ENCODE results near the gene FGF11.
"Not testable (repeated sequence)": the region's sequence is repeated elsewhere in the genome, so short reads cannot be mapped to it uniquely, and the experiment has no call there.

DNA sequence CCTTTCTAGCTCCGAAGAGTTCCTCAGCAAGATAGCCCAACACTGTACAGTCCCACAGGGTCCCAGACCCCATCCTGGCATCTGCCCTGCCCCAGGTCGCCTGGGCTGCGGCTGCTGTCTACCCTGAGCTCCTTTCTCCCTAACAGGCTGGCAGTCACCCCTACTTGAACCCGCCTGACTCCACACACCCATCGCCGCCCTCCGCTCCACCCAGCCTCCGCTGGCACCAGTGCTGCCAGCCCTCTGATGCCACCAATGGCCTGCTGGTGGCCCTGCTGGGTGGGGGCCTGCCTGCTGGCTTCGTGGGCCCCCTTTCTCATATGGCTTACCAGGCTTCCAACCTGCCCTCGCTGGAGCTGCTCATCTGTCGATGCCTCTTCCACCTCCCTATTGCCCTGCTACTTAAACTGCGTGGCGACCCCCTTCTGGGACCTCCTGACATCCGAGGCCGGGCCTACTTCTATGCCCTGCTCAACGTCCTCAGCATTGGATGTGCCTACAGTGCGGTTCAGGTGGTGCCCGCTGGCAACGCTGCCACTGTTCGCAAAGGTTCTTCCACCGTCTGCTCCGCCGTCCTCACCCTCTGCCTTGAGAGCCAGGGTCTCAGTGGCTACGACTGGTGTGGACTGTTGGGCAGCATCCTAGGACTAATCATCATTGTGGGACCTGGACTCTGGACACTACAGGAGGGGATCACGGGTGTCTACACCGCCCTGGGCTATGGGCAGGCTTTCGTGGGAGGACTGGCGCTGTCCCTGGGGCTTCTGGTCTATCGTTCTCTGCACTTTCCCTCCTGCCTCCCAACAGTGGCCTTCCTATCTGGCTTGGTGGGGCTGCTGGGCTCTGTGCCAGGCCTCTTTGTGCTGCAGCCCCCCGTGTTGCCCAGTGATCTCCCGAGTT is 42.8 kb downstream of the FGF11 start:
- TF ChIP-seq POLR2A (IDR thresholded peaks at IDR 0.05), result not testable (repeated sequence)
- TF ChIP-seq, protein P1, sequence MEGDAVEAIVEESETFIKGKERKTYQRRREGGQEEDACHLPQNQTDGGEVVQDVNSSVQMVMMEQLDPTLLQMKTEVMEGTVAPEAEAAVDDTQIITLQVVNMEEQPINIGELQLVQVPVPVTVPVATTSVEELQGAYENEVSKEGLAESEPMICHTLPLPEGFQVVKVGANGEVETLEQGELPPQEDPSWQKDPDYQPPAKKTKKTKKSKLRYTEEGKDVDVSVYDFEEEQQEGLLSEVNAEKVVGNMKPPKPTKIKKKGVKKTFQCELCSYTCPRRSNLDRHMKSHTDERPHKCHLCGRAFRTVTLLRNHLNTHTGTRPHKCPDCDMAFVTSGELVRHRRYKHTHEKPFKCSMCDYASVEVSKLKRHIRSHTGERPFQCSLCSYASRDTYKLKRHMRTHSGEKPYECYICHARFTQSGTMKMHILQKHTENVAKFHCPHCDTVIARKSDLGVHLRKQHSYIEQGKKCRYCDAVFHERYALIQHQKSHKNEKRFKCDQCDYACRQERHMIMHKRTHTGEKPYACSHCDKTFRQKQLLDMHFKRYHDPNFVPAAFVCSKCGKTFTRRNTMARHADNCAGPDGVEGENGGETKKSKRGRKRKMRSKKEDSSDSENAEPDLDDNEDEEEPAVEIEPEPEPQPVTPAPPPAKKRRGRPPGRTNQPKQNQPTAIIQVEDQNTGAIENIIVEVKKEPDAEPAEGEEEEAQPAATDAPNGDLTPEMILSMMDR (IDR thresholded peaks at IDR 0.05 in 8 of 11, conservative IDR thresholded peaks at IDR 0.05 in 3 of 11), result not testable (repeated sequence)

Data from spleen (tissue), 7 donors.